HFFc6 (cell line): ENCODE measurements around the gene SH3PXD2A. TPM values are rescaled to one million over a fixed set of nuclear protein-coding genes. Genes with fewer than 3 reads are reported as not detected.

Experiments
- DNase-seq: peaks from one replicate; pipeline ENCODE4 v3.0.0-alpha.2; 2018
- H3K27ac Mint-ChIP-seq: 2 replicates; pipeline ENCODE4 v1.8.0; 2020; ENCODE audit warnings: mild to moderate bottlenecking, mixed read lengths
- H3K27me3 Mint-ChIP-seq: 2 replicates; pipeline ENCODE4 v1.8.0; 2021; ENCODE audit warnings: mild to moderate bottlenecking, moderate library complexity, mixed read lengths; ENCODE audit not compliant: insufficient read depth
- H3K36me3 Mint-ChIP-seq: 2 replicates; pipeline ENCODE4 v1.8.0; 2021; ENCODE audit warnings: low read depth, mixed read lengths
- H3K4me1 Mint-ChIP-seq: 2 replicates; pipeline ENCODE4 v1.8.0; 2020; ENCODE audit warnings: low read depth, mixed read lengths
- H3K4me3 Mint-ChIP-seq: 2 replicates; pipeline ENCODE4 v1.8.0; 2020; ENCODE audit warnings: mild to moderate bottlenecking, moderate library complexity, mixed read lengths
- H3K9me3 Mint-ChIP-seq: 2 replicates; pipeline ENCODE4 v1.8.0; 2020; ENCODE audit warnings: mild to moderate bottlenecking, mixed read lengths
- CTCF ChIP-seq: fragments of 200-600 bp; sonication (generic); IDR thresholded peaks from 2 replicates; pipeline ENCODE4 v1.5.0; 2021; ENCODE audit warnings: antibody characterized with exemption, mild to moderate bottlenecking
- total RNA-seq, 6 experiments: library from RNA; stranded (reverse); fragmentation: NEBNext Ultra II Directional; extraction: Animal tissue kit (Norgen Biotek cat#: 25700); gene quantifications; 2 replicates in 1 of 6; 3 replicates in 5 of 6; pipeline ENCODE4 v1.2.3, GENCODE V29; 2021

Gene SH3PXD2A
- total RNA-seq, 6 experiments from 2014 or later, result 75.5 to 113 (median 81.1) TPM

- DNase-seq, result no peak
- TF ChIP-seq CTCF, result no peak
- Mint-ChIP-seq H3K27ac (no peak overlapping the region), H3K4me3 (no peak overlapping the region), H3K9me3 (no peaks in the 10 kb centered on the region), H3K4me1 (peaks cover 4% of the 10 kb centered on the region), H3K27me3 (no peaks in the 10 kb centered on the region; the same call in 1 of the 2 replicates), H3K36me3 (peaks cover 9% of the 10 kb centered on the region; the same call in 1 of the 2 replicates)
These were observed 27.1 kb upstream of the SH3PXD2A start for GRCh38 chr10:103882285-103883007.

- TF ChIP-seq CTCF, result no peak
- Mint-ChIP-seq H3K4me3 (no peak overlapping the region), H3K4me1 (no peaks in the 10 kb centered on the region; the same call in 1 of the 2 replicates), H3K36me3 (peaks cover 9% of the 10 kb centered on the region; the same call in 1 of the 2 replicates), H3K9me3 (no peaks in the 10 kb centered on the region), H3K27me3 (no peaks in the 10 kb centered on the region; the same call in 1 of the 2 replicates), H3K27ac (no peak overlapping the region)
- DNase-seq, result no peak
These were observed 26.3 kb upstream of the SH3PXD2A start for GRCh38 chr10:103881416-103882284.

GRCh38 chr10:103879831-103880230, 24.5 kb upstream of the SH3PXD2A start:
- no peak for TF ChIP-seq CTCF
- DNase-seq, result no peak
- H3K9me3 Mint-ChIP-seq, result no peaks in the 10 kb centered on the region
- no peak overlapping the region for H3K4me3 Mint-ChIP-seq
- H3K36me3 Mint-ChIP-seq, result peaks cover 9% of the 10 kb centered on the region; the same call in 1 of the 2 replicates
- no peak overlapping the region for H3K27ac Mint-ChIP-seq
- H3K27me3 Mint-ChIP-seq, result no peaks in the 10 kb centered on the region; the same call in 1 of the 2 replicates
- H3K4me1 Mint-ChIP-seq, result no peaks in the 10 kb centered on the region

- Mint-ChIP-seq H3K27ac (no peak overlapping the region), H3K4me3 (no peak overlapping the region), H3K36me3 (peaks cover 9% of the 10 kb centered on the region; the same call in 1 of the 2 replicates), H3K27me3 (no peaks in the 10 kb centered on the region; the same call in 1 of the 2 replicates), H3K4me1 (no peaks in the 10 kb centered on the region), H3K9me3 (no peaks in the 10 kb centered on the region)
- no peak for DNase-seq
- TF ChIP-seq CTCF, result no peak
These were observed 24.0 kb upstream of the SH3PXD2A start for GRCh38 chr10:103879409-103879808.

GRCh38 chr10:103877861-103878260, 22.5 kb upstream of the SH3PXD2A start:
- no peaks in the 10 kb centered on the region for H3K9me3 Mint-ChIP-seq
- peaks cover 9% of the 10 kb centered on the region; the same call in 1 of the 2 replicates for H3K36me3 Mint-ChIP-seq
- no peak for TF ChIP-seq CTCF
- no peak overlapping the region for H3K4me3 Mint-ChIP-seq
- no peak for DNase-seq
- no peaks in the 10 kb centered on the region for H3K4me1 Mint-ChIP-seq
- no peaks in the 10 kb centered on the region; the same call in 1 of the 2 replicates for H3K27me3 Mint-ChIP-seq
- H3K27ac Mint-ChIP-seq, result no peak overlapping the region
